HepG2 (cell line): Measurements from ENCODE around the gene BAIAP3. TPM values are rescaled to one million over a fixed set of nuclear protein-coding genes. Genes with fewer than 3 reads are reported as not detected.

Source experiments
- ELF3 ChIP-seq: IDR thresholded peaks from 2 replicates; pipeline ENCODE4 v1.6.1; 2016; ENCODE audit warnings: missing genetic modification reagents, missing compliant biosample characterization
- KMT2B ChIP-seq: IDR thresholded peaks from 2 replicates; pipeline ENCODE4 v1.6.1; 2016; ENCODE audit warnings: missing genetic modification reagents, missing compliant biosample characterization
- MAZ ChIP-seq, 2 experiments: sonication (generic) in 1 of 2; formaldehyde crosslinking in 1 of 2; IDR thresholded peaks; 2 replicates each; pipeline versions ENCODE4 v1.5.0 to v1.6.1; 2012 to 2020; ENCODE audit warnings: low read depth in 2 of 2, mild to moderate bottlenecking in 2 of 2, borderline replicate concordance in 1 of 2, improper control_type of control experiment in 1 of 2, low read length in 1 of 2, missing genetic modification reagents in 1 of 2, moderate library complexity in 1 of 2
- SPEN ChIP-seq: sonication (generic); formaldehyde crosslinking; IDR thresholded peaks from 2 replicates; pipeline ENCODE4 v1.5.1; 2020; ENCODE audit warnings: low read depth, mild to moderate bottlenecking, missing genetic modification reagents
- STAG1 ChIP-seq: sonication (generic); formaldehyde crosslinking; IDR thresholded peaks from 2 replicates; pipeline ENCODE4 v1.4.0; 2020; ENCODE audit warnings: missing genetic modification reagents
- TARDBP ChIP-seq: sonication (generic); formaldehyde crosslinking; IDR thresholded peaks from 2 replicates; pipeline ENCODE4 v1.8.0; 2022; ENCODE audit warnings: mild to moderate bottlenecking, missing genetic modification reagents
- XRCC5 ChIP-seq: fragments of 200-400 bp; formaldehyde crosslinking; optimal IDR thresholded peaks from 2 replicates; pipeline ENCODE3; 2017; ENCODE audit warnings: mild to moderate bottlenecking, low read length
- ZFX ChIP-seq: sonication (generic); formaldehyde crosslinking; IDR thresholded peaks from 2 replicates; pipeline ENCODE4 v1.4.0; 2020; ENCODE audit warnings: mild to moderate bottlenecking, low read depth, missing genetic modification reagents, moderate library complexity
- ZNF121 ChIP-seq: sonication (generic); formaldehyde crosslinking; IDR thresholded peaks from 2 replicates; pipeline ENCODE4 v1.5.0; 2020; ENCODE audit warnings: mild to moderate bottlenecking, missing genetic modification reagents
- ZNF234 ChIP-seq: sonication (generic); formaldehyde crosslinking; conservative IDR thresholded peaks from 2 replicates; pipeline ENCODE4 v1.5.1; 2020; ENCODE audit warnings: mild to moderate bottlenecking, missing genetic modification reagents
- ZNF263 ChIP-seq: sonication (generic); formaldehyde crosslinking; IDR thresholded peaks from 2 replicates; pipeline ENCODE4 v1.4.0; 2020; ENCODE audit warnings: missing genetic modification reagents
- ZNF446 ChIP-seq: sonication (generic); formaldehyde crosslinking; IDR thresholded peaks from 2 replicates; pipeline ENCODE4 v1.5.0; 2020; ENCODE audit warnings: mild to moderate bottlenecking, missing genetic modification reagents
- ZNF501 ChIP-seq: sonication (generic); formaldehyde crosslinking; IDR thresholded peaks from 2 replicates; pipeline ENCODE4 v1.5.1; 2020; ENCODE audit warnings: mild to moderate bottlenecking, moderate library complexity, missing genetic modification reagents
- ZNF709 ChIP-seq: sonication (generic); formaldehyde crosslinking; IDR thresholded peaks from 2 replicates; pipeline ENCODE4 v1.5.0; 2020; ENCODE audit warnings: mild to moderate bottlenecking, missing genetic modification reagents
- polyA plus RNA-seq, 8 experiments: library from polyadenylated mRNA; depleted of rRNA in 3 of 8; stranded (reverse) in 7 of 8; unstranded in 1 of 8; fragments of >200 nt; fragmentation: Illumina TruSeq in 4 of 8; extraction: Trizol in 4 of 8; gene quantifications; 2 replicates each; pipeline versions ENCODE4 v1.2.1 to v1.2.3, GENCODE V29; 2011 to 2016; ENCODE audit warnings: low read depth in 4 of 8, missing spikeins in 1 of 8, mixed read lengths in 1 of 8; ENCODE audit not compliant: insufficient read depth in 1 of 8
- total RNA-seq, 5 experiments: library from RNA; depleted of rRNA; stranded (reverse); fragments of >200 nt; fragmentation: Illumina TruSeq; extraction: Trizol; gene quantifications; 2 replicates each; pipeline ENCODE4 v1.2.3, GENCODE V29; 2016; ENCODE audit warnings: low read depth in 1 of 5
- TF ChIP-seq, protein P1 (sequence below): sonication (generic); formaldehyde crosslinking; IDR thresholded peaks from 2 replicates; pipeline ENCODE4 v1.5.0; 2020; ENCODE audit warnings: missing genetic modification reagents
- TF ChIP-seq, protein P2 (sequence below): sonication (generic); formaldehyde crosslinking; IDR thresholded peaks from 2 replicates; pipeline ENCODE4 v1.5.1; 2020; ENCODE audit warnings: missing genetic modification reagents, mild to moderate bottlenecking, borderline replicate concordance
- TF ChIP-seq, protein P3 (sequence below): sonication (generic); formaldehyde crosslinking; IDR thresholded peaks from 2 replicates; pipeline ENCODE4 v1.4.0; 2020; ENCODE audit warnings: missing genetic modification reagents, low read depth, mild to moderate bottlenecking, borderline replicate concordance
- TF ChIP-seq, protein P4 (sequence below): sonication (generic); formaldehyde crosslinking; IDR thresholded peaks from 2 replicates; pipeline ENCODE4 v1.5.1; 2020; ENCODE audit warnings: mild to moderate bottlenecking, missing genetic modification reagents, borderline replicate concordance
- TF ChIP-seq, protein P5 (sequence below): sonication (generic); formaldehyde crosslinking; IDR thresholded peaks from 2 replicates; pipeline ENCODE4 v1.5.0; 2020; ENCODE audit warnings: missing genetic modification reagents, mild to moderate bottlenecking, borderline replicate concordance
- TF ChIP-seq, protein P6 (sequence below): IDR thresholded peaks from 2 replicates; pipeline ENCODE4 v1.6.1; 2016; ENCODE audit warnings: missing compliant biosample characterization, missing genetic modification reagents, borderline replicate concordance

Gene BAIAP3
- total and polyA plus RNA-seq, 2 of the 13 experiments (the other 11 are each of a cell fraction or from before 2014, with no cell fraction given) = 3.2 to 5.7 TPM

DNA sequence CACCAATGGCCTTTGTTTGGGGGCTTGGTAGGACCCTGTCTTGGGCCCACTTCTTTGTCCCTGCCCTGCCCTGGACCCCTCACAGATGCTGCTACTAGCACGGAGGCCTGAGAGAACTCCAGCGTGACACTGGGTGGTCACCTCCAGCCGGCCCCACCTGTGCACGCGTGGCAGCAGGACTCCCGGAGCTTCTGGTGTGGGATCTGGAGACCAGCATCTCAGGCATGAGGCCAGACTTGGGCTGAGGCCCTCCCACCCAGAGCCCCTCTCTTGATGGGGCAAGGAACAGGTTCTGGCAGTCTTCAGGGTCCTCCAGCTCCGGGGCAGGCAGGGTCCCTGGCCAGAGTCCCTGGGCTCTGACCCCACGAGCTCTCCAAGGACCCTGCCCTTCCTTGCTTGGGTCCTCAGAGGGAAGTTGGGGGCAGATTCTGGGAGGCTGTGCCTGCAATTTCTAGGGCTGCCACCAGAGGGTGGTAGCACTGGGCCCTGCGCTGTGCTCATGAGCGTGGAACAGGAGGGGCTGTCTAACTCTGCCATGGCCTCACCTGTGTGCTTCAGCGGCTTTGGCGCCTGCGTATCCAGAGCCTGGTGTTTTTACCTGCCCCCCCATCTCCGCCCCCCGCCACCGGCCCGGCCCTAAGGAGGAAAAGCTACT is 3.1 kb upstream of the BAIAP3 start (continued):
- TF ChIP-seq ZNF709 (CRISPR knock-in tag) = 0 out of 2 replicates have a peak, but pooled peaks have one; percentile 32
- TF ChIP-seq MAZ (IDR thresholded peaks at IDR 0.05; ENCODE audit: borderline replicate concordance, low read depth, low read length) = peak; percentile 45; the same call in 1 of the 2 replicates
- TF ChIP-seq MAZ (CRISPR knock-in tag; IDR thresholded peaks at IDR 0.05; ENCODE audit: low read depth) = no peak
- TF ChIP-seq, protein P1, sequence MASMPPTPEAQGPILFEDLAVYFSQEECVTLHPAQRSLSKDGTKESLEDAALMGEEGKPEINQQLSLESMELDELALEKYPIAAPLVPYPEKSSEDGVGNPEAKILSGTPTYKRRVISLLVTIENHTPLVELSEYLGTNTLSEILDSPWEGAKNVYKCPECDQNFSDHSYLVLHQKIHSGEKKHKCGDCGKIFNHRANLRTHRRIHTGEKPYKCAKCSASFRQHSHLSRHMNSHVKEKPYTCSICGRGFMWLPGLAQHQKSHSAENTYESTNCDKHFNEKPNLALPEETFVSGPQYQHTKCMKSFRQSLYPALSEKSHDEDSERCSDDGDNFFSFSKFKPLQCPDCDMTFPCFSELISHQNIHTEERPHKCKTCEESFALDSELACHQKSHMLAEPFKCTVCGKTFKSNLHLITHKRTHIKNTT (CRISPR knock-in tag) = no peak
- TF ChIP-seq KMT2B (CRISPR knock-in tag) = no peak
- TF ChIP-seq, protein P2, sequence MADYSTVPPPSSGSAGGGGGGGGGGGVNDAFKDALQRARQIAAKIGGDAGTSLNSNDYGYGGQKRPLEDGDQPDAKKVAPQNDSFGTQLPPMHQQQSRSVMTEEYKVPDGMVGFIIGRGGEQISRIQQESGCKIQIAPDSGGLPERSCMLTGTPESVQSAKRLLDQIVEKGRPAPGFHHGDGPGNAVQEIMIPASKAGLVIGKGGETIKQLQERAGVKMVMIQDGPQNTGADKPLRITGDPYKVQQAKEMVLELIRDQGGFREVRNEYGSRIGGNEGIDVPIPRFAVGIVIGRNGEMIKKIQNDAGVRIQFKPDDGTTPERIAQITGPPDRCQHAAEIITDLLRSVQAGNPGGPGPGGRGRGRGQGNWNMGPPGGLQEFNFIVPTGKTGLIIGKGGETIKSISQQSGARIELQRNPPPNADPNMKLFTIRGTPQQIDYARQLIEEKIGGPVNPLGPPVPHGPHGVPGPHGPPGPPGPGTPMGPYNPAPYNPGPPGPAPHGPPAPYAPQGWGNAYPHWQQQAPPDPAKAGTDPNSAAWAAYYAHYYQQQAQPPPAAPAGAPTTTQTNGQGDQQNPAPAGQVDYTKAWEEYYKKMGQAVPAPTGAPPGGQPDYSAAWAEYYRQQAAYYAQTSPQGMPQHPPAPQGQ = no peak
- no peak for TF ChIP-seq TARDBP
- TF ChIP-seq, protein P3, sequence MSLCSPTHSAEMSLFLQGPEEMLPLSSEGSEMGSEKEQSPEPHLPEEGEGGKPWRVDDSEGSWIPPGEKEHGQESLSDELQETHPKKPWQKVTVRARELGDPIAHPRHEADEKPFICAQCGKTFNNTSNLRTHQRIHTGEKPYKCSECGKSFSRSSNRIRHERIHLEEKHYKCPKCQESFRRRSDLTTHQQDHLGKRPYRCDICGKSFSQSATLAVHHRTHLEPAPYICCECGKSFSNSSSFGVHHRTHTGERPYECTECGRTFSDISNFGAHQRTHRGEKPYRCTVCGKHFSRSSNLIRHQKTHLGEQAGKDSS = peak; percentile 60; the same call in 1 of the 2 replicates
- peak; percentile 40; the same call in 1 of the 2 replicates for TF ChIP-seq ZNF263 (CRISPR knock-in tag)
- TF ChIP-seq, protein P4, sequence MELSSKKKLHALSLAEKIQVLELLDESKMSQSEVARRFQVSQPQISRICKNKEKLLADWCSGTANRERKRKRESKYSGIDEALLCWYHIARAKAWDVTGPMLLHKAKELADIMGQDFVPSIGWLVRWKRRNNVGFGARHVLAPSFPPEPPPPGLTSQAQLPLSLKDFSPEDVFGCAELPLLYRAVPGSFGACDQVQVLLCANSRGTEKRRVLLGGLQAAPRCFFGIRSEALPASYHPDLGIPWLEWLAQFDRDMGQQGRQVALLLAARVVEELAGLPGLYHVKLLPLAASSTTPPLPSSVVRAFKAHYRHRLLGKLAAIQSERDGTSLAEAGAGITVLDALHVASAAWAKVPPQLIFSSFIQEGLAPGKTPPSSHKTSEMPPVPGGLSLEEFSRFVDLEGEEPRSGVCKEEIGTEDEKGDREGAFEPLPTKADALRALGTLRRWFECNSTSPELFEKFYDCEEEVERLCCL (CRISPR knock-in tag) = no peak
- TF ChIP-seq ZFX (CRISPR knock-in tag) = peak; percentile 50; the same call in 1 of the 2 replicates
- TF ChIP-seq, protein P5, sequence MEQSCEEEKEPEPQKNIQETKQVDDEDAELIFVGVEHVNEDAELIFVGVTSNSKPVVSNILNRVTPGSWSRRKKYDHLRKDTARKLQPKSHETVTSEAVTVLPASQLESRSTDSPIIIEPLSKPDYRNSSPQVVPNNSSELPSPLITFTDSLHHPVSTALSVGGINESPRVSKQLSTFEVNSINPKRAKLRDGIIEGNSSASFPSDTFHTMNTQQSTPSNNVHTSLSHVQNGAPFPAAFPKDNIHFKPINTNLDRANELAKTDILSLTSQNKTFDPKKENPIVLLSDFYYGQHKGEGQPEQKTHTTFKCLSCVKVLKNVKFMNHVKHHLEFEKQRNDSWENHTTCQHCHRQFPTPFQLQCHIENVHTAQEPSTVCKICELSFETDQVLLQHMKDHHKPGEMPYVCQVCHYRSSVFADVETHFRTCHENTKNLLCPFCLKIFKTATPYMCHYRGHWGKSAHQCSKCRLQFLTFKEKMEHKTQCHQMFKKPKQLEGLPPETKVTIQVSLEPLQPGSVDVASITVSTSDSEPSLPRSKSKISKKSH (CRISPR knock-in tag) = peak; percentile 33; the same call in 1 of the 2 replicates
- no peak for TF ChIP-seq ZNF501 (CRISPR knock-in tag)
- TF ChIP-seq ZNF446 (CRISPR knock-in tag) = no peak
- TF ChIP-seq, protein P6, sequence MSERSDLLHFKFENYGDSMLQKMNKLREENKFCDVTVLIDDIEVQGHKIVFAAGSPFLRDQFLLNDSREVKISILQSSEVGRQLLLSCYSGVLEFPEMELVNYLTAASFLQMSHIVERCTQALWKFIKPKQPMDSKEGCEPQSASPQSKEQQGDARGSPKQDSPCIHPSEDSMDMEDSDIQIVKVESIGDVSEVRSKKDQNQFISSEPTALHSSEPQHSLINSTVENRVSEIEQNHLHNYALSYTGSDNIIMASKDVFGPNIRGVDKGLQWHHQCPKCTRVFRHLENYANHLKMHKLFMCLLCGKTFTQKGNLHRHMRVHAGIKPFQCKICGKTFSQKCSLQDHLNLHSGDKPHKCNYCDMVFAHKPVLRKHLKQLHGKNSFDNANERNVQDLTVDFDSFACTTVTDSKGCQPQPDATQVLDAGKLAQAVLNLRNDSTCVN (CRISPR knock-in tag) = no peak
- 0 out of 2 replicates have a peak, but pooled peaks have one; percentile 30 for TF ChIP-seq SPEN (CRISPR knock-in tag)
- TF ChIP-seq ZNF234 (CRISPR knock-in tag) = no peak
- TF ChIP-seq STAG1 (CRISPR knock-in tag) = peak; percentile 61
- TF ChIP-seq XRCC5 = peak; percentile 20
- TF ChIP-seq ELF3 = no peak
- TF ChIP-seq ZNF121 = no peak
